Type B pancreatic cell (in vitro differentiated cells): ENCODE results near the gene EHF. TPM values are rescaled to one million over a fixed set of nuclear protein-coding genes. Genes with fewer than 3 reads are reported as not detected.

Experiments
- DNase-seq: peaks from one replicate; pipeline ENCODE4 v3.0.0; 2021; ENCODE audit warnings: mixed read lengths; ENCODE audit not compliant: unreplicated experiment; ENCODE audit errors: extremely low spot score
- H3K27ac Mint-ChIP-seq: 2 replicates; pipeline ENCODE4 v1.8.0; 2021; ENCODE audit warnings: mild to moderate bottlenecking, mixed read lengths
- H3K27me3 Mint-ChIP-seq: 2 replicates; pipeline ENCODE4 v1.8.0; 2021; ENCODE audit warnings: mixed read lengths
- H3K36me3 Mint-ChIP-seq: 2 replicates; pipeline ENCODE4 v1.8.0; 2021; ENCODE audit warnings: mixed read lengths
- H3K4me1 Mint-ChIP-seq: one replicate; pipeline ENCODE4 v1.8.0; 2021; ENCODE audit warnings: mixed read lengths; ENCODE audit not compliant: unreplicated experiment
- H3K4me3 Mint-ChIP-seq: 2 replicates; pipeline ENCODE4 v1.8.0; 2021; ENCODE audit warnings: mild to moderate bottlenecking, mixed read lengths
- H3K9me3 Mint-ChIP-seq: 2 replicates; pipeline ENCODE4 v1.8.0; 2021; ENCODE audit warnings: mixed read lengths
- total RNA-seq: library from RNA; stranded (reverse); gene quantifications from 2 replicates; pipeline ENCODE4 v1.2.1, GENCODE V29; 2021; ENCODE audit warnings: low replicate concordance
- TF ChIP-seq, protein P1 (sequence below): fragments of 200-600 bp; sonication (generic); conservative IDR thresholded peaks from 2 replicates; pipeline ENCODE4 v1.5.0; 2021; ENCODE audit warnings: antibody characterized with exemption, mild to moderate bottlenecking

EHF gene
- total RNA-seq, 1 donor from 2014 or later: 31.5 TPM

DNA sequence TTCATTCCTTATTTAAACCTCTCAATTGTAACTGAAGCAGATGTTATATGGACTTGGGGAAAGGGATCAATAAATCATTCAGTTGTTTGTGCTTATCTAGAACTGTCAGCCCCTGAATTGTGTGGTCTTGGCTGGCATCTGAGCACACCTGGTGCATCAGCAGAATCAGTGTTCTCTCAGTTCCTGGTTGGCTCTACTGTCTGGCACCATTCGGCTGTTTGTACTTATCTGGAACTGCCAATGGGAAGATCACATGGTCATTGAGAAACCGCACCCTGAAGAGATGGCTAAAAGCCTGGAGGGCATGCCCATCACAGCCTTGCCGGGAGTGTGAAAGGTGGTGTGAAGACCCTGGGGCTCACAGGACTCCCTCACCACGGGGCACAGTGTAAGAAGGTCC is 37.1 kb upstream of the EHF start:
- peaks cover 13% of the 10 kb centered on the region for H3K27me3 Mint-ChIP-seq
- H3K4me3 Mint-ChIP-seq: no peak overlapping the region
- no peak for DNase-seq
- no peak overlapping the region for H3K27ac Mint-ChIP-seq
- TF ChIP-seq, protein P1, sequence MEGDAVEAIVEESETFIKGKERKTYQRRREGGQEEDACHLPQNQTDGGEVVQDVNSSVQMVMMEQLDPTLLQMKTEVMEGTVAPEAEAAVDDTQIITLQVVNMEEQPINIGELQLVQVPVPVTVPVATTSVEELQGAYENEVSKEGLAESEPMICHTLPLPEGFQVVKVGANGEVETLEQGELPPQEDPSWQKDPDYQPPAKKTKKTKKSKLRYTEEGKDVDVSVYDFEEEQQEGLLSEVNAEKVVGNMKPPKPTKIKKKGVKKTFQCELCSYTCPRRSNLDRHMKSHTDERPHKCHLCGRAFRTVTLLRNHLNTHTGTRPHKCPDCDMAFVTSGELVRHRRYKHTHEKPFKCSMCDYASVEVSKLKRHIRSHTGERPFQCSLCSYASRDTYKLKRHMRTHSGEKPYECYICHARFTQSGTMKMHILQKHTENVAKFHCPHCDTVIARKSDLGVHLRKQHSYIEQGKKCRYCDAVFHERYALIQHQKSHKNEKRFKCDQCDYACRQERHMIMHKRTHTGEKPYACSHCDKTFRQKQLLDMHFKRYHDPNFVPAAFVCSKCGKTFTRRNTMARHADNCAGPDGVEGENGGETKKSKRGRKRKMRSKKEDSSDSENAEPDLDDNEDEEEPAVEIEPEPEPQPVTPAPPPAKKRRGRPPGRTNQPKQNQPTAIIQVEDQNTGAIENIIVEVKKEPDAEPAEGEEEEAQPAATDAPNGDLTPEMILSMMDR: no peak
- peaks cover 11% of the 10 kb centered on the region for H3K4me1 Mint-ChIP-seq
- H3K36me3 Mint-ChIP-seq: no peaks in the 10 kb centered on the region
- H3K9me3 Mint-ChIP-seq: no peaks in the 10 kb centered on the region

DNA sequence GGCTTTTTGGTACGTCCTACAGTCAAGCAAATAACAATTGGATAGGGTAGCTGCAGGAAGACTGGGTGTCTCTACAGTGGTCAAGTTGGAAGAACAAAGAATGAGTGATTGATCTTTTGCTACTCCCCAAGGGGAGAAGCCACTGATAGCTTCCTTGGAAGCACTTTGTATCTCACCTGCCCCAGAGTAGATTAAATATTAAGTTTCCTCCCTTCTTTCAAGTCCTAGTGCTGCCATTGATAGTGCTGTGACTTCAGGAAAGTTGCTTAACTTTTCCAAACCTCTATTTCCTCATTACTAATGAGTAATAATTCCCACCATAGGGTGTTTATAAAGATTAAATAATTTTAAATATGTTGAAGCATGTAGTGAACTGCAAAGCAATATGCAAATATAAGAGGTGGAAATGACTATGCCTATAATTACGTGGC is 35.6 kb upstream of the EHF start:
- DNase-seq: no peak
- H3K4me1 Mint-ChIP-seq: peaks cover 11% of the 10 kb centered on the region
- H3K36me3 Mint-ChIP-seq: no peaks in the 10 kb centered on the region
- no peak overlapping the region for H3K27ac Mint-ChIP-seq
- no peaks in the 10 kb centered on the region for H3K9me3 Mint-ChIP-seq
- no peak overlapping the region for H3K4me3 Mint-ChIP-seq
- TF ChIP-seq, protein P1: no peak
- H3K27me3 Mint-ChIP-seq: peaks cover 4% of the 10 kb centered on the region

DNA sequence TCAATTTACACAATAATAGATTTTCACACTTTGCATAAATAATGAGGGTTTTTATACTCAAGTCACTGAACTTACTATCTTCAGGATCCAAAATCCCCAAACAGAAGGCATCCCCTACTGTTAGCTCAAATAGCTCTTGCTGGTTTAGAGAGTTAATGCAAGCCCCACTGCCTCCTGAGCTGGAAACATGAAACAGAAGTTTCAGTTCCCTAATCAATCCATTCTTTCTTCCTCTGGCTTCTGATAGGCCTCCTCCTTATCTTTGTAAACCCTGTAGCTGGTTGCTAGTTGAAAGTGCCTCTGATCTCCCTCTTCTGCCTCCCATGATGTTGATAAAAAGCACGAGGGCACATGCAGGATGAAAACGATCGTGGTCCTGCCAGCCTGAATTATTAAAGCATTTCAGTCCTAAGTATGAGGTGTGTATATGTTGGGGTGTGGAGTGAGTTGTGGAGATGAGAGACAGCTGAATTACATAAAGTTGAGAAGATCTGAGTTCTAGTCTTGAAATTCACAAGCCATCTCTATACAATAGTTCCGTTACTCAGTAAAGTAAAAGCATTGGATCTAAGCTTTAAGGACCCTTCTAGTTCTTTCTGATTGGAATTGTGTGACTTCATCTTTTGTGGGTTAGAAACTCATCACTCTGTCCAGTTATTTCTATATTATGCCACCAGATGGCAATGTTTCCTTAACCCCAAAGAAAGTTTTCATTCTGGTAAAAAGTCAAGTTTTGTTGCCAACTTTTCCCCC is 35.0 kb upstream of the EHF start:
- Mint-ChIP-seq H3K27me3 (no peaks in the 10 kb centered on the region), H3K27ac (peak overlapping the region; percentile 61), H3K4me3 (peak overlapping the region; percentile 67), H3K36me3 (no peaks in the 10 kb centered on the region), H3K4me1 (peaks cover 11% of the 10 kb centered on the region), H3K9me3 (no peaks in the 10 kb centered on the region)
- TF ChIP-seq, protein P1: peak; percentile 87
- no peak for DNase-seq

DNA sequence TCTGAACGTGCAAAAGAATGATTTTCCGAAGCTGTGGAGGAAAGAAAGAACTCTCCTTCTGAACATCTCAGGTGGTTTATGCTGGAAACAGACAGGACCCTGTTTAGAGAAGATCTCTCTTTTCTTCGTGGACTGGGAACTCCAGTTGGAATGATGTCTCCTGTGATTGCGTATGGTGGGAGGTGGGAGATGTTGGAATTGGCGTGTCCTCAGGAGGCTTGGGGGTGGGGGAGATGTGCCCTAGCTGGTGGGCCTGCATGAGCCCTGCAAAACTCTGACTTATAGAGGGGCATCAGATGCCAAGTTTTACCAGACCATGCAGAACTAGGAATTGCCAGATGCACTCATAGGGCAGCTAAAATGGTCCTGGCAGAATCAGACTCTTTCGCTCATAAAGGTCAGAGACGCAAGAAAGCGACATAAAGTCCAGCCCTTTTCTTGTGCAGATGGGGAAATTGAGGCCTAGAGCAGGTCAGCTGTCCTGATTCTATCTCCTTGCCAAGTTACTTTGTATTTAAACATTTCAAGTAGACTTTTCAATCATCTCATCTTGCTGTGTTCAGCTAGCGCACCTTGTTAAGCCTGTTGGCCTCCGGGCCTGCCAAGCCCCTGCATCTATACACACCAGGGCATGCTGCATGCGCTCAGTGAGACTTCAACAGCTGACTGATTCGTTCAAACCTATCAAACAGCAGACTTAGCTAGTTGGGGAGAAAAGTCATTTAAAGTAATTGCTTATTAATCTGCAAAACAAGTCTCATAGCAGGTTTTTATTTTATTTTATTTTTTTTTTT is 34.2 kb upstream of the EHF start:
- no peak for DNase-seq
- TF ChIP-seq, protein P1: no peak
- H3K4me1 Mint-ChIP-seq: peaks cover 11% of the 10 kb centered on the region
- peak overlapping the region; percentile 61 for H3K27ac Mint-ChIP-seq
- H3K9me3 Mint-ChIP-seq: no peaks in the 10 kb centered on the region
- H3K4me3 Mint-ChIP-seq: peak overlapping the region; percentile 67
- no peaks in the 10 kb centered on the region for H3K27me3 Mint-ChIP-seq
- no peaks in the 10 kb centered on the region for H3K36me3 Mint-ChIP-seq

DNA sequence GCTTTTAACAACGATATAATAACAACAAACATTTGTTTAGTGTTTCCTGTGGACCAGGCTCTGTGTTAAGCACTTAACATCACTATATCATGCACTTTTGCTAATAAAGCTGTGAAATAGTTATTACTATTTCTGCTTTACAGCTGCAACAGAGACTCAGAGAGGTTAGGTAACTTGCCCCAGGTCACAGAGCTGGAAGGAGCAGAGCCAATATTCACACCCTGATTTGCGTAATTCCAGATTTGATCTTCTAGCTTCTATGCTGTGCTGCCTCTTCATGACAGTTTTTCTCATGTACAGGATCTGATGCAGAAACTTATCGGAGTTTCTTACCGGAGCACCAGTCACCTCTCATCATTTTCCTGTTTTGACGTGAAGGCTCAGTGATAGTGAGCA is 33.6 kb upstream of the EHF start:
- peaks cover under 1% of the 10 kb centered on the region for H3K9me3 Mint-ChIP-seq
- H3K27me3 Mint-ChIP-seq: no peaks in the 10 kb centered on the region
- TF ChIP-seq, protein P1: no peak
- peaks cover 12% of the 10 kb centered on the region for H3K4me1 Mint-ChIP-seq
- H3K27ac Mint-ChIP-seq: no peak overlapping the region
- no peak overlapping the region for H3K4me3 Mint-ChIP-seq
- DNase-seq: no peak
- peaks cover under 1% of the 10 kb centered on the region for H3K36me3 Mint-ChIP-seq
